K562 (cell line): ENCODE data around the gene VPREB1. TPM values are rescaled to one million over a fixed set of nuclear protein-coding genes. Genes with fewer than 3 reads are reported as not detected.
"Not testable (repeated sequence)": the region's sequence is repeated elsewhere in the genome, so short reads cannot be mapped to it uniquely, and the experiment has no call there.

Experiments used
- ATAC-seq: fragments of 200-7000 bp; cut with Tn5 transposase; 3 replicates; pipeline ENCODE4 v1.9.1; 2020; ENCODE audit warnings: moderate library complexity
- BruUV-seq: library from RNA; stranded (reverse); fragments of 400-500 nt; replicated peaks from 2 replicates; lab custom pipeline; 2021; lab: Mats Ljungman, UMichigan
- CTCF ChIA-PET: fragments of 300-600 bp; formaldehyde crosslinking; extraction: SDS; loops from one replicate; lab custom pipeline; 2021; ENCODE audit warnings: low intra/inter-chr PET ratio; lab: Yijun Ruan, JAX
- POLR2A ChIA-PET: fragments of 300-600, 350-650 bp; sonication (Branson Sonifier 250); formaldehyde crosslinking; extraction: SDS; loops from one replicate; lab custom pipeline; 2021; ENCODE audit warnings: antibody characterized with exemption, inconsistent platforms; lab: Yijun Ruan, JAX
- DNase-seq, 4 experiments: peaks; one replicate each; pipeline versions ENCODE4 v3.0.0 to v3.0.0-alpha.2; 2011 to 2018; ENCODE audit warnings: low spot score in 3 of 4, mixed read lengths in 3 of 4; ENCODE audit errors: extremely low read depth in 1 of 4
- FAIRE-seq: peaks from 2 replicates; lab custom pipeline; 2011; peaks lifted over from hg19 to GRCh38; lab: Jason Lieb, UNC
- H2AFZ ChIP-seq: 2 replicates; pipeline ENCODE4 v1.6.0; 2011; ENCODE audit warnings: low read depth, low read length, control low read depth, inconsistent platforms
- H3K27ac ChIP-seq: fragments of 200-600 bp; 3 replicates; pipeline ENCODE4 v1.8.0; 2011; ENCODE audit warnings: low read depth, mild to moderate bottlenecking, control low read depth, inconsistent platforms, low read length, moderate library complexity, mixed read lengths; ENCODE audit errors: extremely low read depth
- H3K27me3 ChIP-seq, 2 experiments: fragments of 300-600 bp in 1 of 2; 2 replicates in 1 of 2; 3 replicates in 1 of 2; pipeline versions ENCODE4 v1.6.0 to v1.8.0; 2011; ENCODE audit warnings: inconsistent platforms in 2 of 2, low read length in 2 of 2, mild to moderate bottlenecking in 1 of 2, mixed read lengths in 1 of 2, moderate library complexity in 1 of 2; ENCODE audit not compliant: control insufficient read depth in 2 of 2, insufficient read depth in 2 of 2
- H3K36me3 ChIP-seq: fragments of 300-600 bp; 3 replicates; pipeline ENCODE4 v1.8.0; 2011; ENCODE audit warnings: mild to moderate bottlenecking, low read length, inconsistent platforms; ENCODE audit not compliant: control insufficient read depth, insufficient read depth
- H3K4me1 ChIP-seq, 2 experiments: fragments of 200-600 bp in 1 of 2; replicated peaks in 1 of 2; 2 replicates in 1 of 2; 3 replicates in 1 of 2; pipeline versions ENCODE4 v1.5.1 to v1.8.0; 2011; ENCODE audit warnings: inconsistent platforms in 2 of 2, low read length in 2 of 2, mild to moderate bottlenecking in 1 of 2, mixed read lengths in 1 of 2, moderate library complexity in 1 of 2; ENCODE audit not compliant: control insufficient read depth in 2 of 2, insufficient read depth in 2 of 2
- H3K4me2 ChIP-seq: 2 replicates; pipeline ENCODE4 v1.6.1; 2011; ENCODE audit warnings: low read length, control low read depth, inconsistent platforms, mixed read lengths; ENCODE audit not compliant: insufficient read depth
- H3K4me3 ChIP-seq: fragments of 200-600 bp; sonication (generic), shearing (Covaris generic); 2 replicates; pipeline ENCODE4 v1.5.1; 2016; ENCODE audit warnings: control low read depth, inconsistent platforms
- H3K79me2 ChIP-seq: fragments of 200-600 bp; 3 replicates; pipeline ENCODE4 v1.8.0; 2011; ENCODE audit warnings: low read length, inconsistent platforms; ENCODE audit not compliant: control insufficient read depth, insufficient read depth
- H3K9ac ChIP-seq, 2 experiments: 2 replicates each; pipeline versions ENCODE4 v1.6.0 to v1.6.1; 2011; ENCODE audit warnings: low read depth in 2 of 2, low read length in 2 of 2, control low read depth in 1 of 2, inconsistent platforms in 1 of 2, mild to moderate bottlenecking in 1 of 2, mixed read lengths in 1 of 2; ENCODE audit not compliant: insufficient read depth in 1 of 2
- H3K9me1 ChIP-seq: one replicate; pipeline ENCODE4 v1.6.0; 2011; ENCODE audit warnings: inconsistent platforms, mild to moderate bottlenecking, low read length, moderate library complexity; ENCODE audit not compliant: control insufficient read depth, insufficient read depth
- H3K9me3 ChIP-seq: replicated peaks from 2 replicates; pipeline ENCODE4 v1.5.1; 2011; ENCODE audit warnings: low read depth, low read length, inconsistent platforms; ENCODE audit not compliant: control insufficient read depth, insufficient read depth
- H4K20me1 ChIP-seq: replicated peaks from 2 replicates; pipeline ENCODE4 v1.6.1; 2011; ENCODE audit warnings: low read length, inconsistent platforms, mixed read lengths; ENCODE audit not compliant: control insufficient read depth, insufficient read depth
- CXXC5 ChIP-seq: fragments of 250-450 bp; sonication (Bioruptor Pico); IDR thresholded peaks from 2 replicates; pipeline ENCODE4 v1.8.0; 2022; ENCODE audit warnings: inconsistent platforms, mild to moderate bottlenecking, moderate library complexity
- DMBX1 ChIP-seq: fragments of 250-450 bp; sonication (Bioruptor Pico); IDR thresholded peaks from 2 replicates; pipeline ENCODE4 v1.8.0; 2022; ENCODE audit warnings: inconsistent platforms, mild to moderate bottlenecking, moderate library complexity, borderline replicate concordance
- ELF2 ChIP-seq: fragments of 250-450 bp; sonication (Bioruptor Pico); IDR thresholded peaks from 2 replicates; pipeline ENCODE4 v1.5.0; 2021; ENCODE audit warnings: mild to moderate bottlenecking
- MTF1 ChIP-seq: fragments of 250-450 bp; sonication (Bioruptor Pico); IDR thresholded peaks from 2 replicates; pipeline ENCODE4 v1.9.0; 2021; ENCODE audit warnings: moderate library complexity, mild to moderate bottlenecking, inconsistent platforms, borderline replicate concordance
- NELFE ChIP-seq: IDR thresholded peaks from 2 replicates; pipeline ENCODE4 v1.6.1; 2011; ENCODE audit warnings: mild to moderate bottlenecking; ENCODE audit not compliant: insufficient read depth, insufficient read length
- PCBP1 ChIP-seq: fragments of 200-400 bp; formaldehyde crosslinking; IDR thresholded peaks from 2 replicates; pipeline ENCODE4 v1.6.1; 2018; ENCODE audit warnings: mild to moderate bottlenecking, low read depth, low read length; ENCODE audit not compliant: poor library complexity, severe bottlenecking
- ZFP1 ChIP-seq: fragments of 450-650 bp; formaldehyde crosslinking; IDR thresholded peaks from 2 replicates; pipeline ENCODE4 v1.4.0; 2020; ENCODE audit warnings: mild to moderate bottlenecking, mixed read lengths
- ZNF3 ChIP-seq: fragments of 250-450 bp; sonication (Bioruptor Pico); IDR thresholded peaks from 2 replicates; pipeline ENCODE4 v1.5.0; 2021; ENCODE audit warnings: mild to moderate bottlenecking, moderate library complexity
- WGBS: fragments of 100-300 bp; shearing (Covaris generic); methylation state at CpG from one replicate; pipeline ENCODE4 v1.1.6; 2016; ENCODE audit warnings: low coverage, mixed read lengths; ENCODE audit not compliant: insufficient coverage; ENCODE audit errors: missing lambda C conversion rate; 5-methylcytosine and 5-hydroxymethylcytosine counted together
- in situ Hi-C: fragments of 300-500 bp; cut with MboI; formaldehyde crosslinking; loops from 4 replicates; pipeline ENCODE4 v1.15.0; 2018; ENCODE audit warnings: inconsistent platforms, mixed read lengths
- intact Hi-C: fragments of 100-400 bp; cut with micrococcal nuclease; formaldehyde crosslinking; loops from 2 replicates; pipeline ENCODE4 v1.14.2; 2022
- polyA plus RNA-seq, 8 experiments: library from polyadenylated mRNA; depleted of rRNA in 4 of 8; stranded (reverse) in 5 of 8; unstranded in 3 of 8; fragments of >200 nt; fragmentation: Nextera tagmentation in 2 of 8; fragmentation: Illumina TruSeq in 1 of 8; extraction: Ambion mirVana in 2 of 8; extraction: Trizol in 1 of 8; gene quantifications; 2 replicates each; pipeline versions ENCODE4 v1.2.1 to v1.2.3, GENCODE V29; 2011 to 2014; ENCODE audit warnings: inconsistent platforms in 1 of 8, missing spikeins in 1 of 8
- total RNA-seq, 7 experiments: library from RNA; depleted of rRNA in 6 of 7; stranded (reverse); fragments of >200 nt in 6 of 7; fragmentation: Illumina TruSeq in 2 of 7; extraction: Trizol in 2 of 7; gene quantifications; 2 replicates each; pipeline versions ENCODE4 v1.2.1 to v1.2.3, GENCODE V29; 2011 to 2021; ENCODE audit warnings: low replicate concordance in 1 of 7
- TF ChIP-seq, protein P1 (sequence below), 2 experiments: IDR thresholded peaks; 2 replicates each; pipeline ENCODE4 v1.6.1; 2011; ENCODE audit warnings: borderline replicate concordance in 1 of 2, control low read depth in 1 of 2, low read depth in 1 of 2, low read length in 1 of 2, mild to moderate bottlenecking in 1 of 2, mixed read lengths in 1 of 2, moderate library complexity in 1 of 2; ENCODE audit not compliant: insufficient read depth in 1 of 2, insufficient read length in 1 of 2, poor library complexity in 1 of 2, severe bottlenecking in 1 of 2; ENCODE audit errors: extremely low read depth in 1 of 2
- TF ChIP-seq, protein P2 (sequence below): sonication (generic); formaldehyde crosslinking; IDR thresholded peaks from 2 replicates; pipeline ENCODE4 v1.4.0; 2020; ENCODE audit warnings: mild to moderate bottlenecking, missing genetic modification reagents
- TF ChIP-seq, protein P3 (sequence below): fragments of 200-800 bp; sonication (Bioruptor generic); IDR thresholded peaks from 2 replicates; pipeline ENCODE4 v1.6.1; 2017; ENCODE audit warnings: missing genetic modification characterization, missing compliant biosample characterization
- TF ChIP-seq, protein P4 (sequence below), 2 experiments: fragments of 200-800 bp in 1 of 2; sonication (Bioruptor generic) in 1 of 2; sonication (generic) in 1 of 2; formaldehyde crosslinking in 1 of 2; IDR thresholded peaks in 1 of 2; conservative IDR thresholded peaks in 1 of 2; 2 replicates each; pipeline versions ENCODE4 v1.5.0 to v1.6.1; 2016 to 2020; ENCODE audit warnings: missing compliant biosample characterization in 1 of 2, missing genetic modification characterization in 1 of 2, missing genetic modification reagents in 1 of 2

The VPREB1 gene
- total and polyA plus RNA-seq, 9 of the 15 experiments (the other 6 are each of a cell fraction or from before 2014, with no cell fraction given): not detected

DNA sequence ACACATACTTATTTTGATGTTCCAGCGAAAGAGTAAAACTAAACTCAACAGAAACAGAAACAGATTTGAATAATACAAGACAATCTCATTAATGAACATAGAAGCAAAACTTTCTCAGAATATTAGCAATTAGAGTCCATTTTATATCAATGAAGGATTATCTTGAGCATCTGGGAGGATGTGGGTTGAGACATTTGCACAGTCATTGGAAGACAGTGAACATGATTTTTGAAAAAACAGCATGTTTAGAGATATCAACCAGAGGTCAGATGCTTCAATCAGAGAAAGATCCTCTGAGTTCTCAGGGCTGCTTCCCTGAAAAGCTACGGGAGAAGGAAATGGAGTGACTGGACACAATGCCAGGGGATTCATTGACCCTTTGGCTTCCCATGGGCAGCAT lies 35.9 kb upstream of the VPREB1 start (continued):
- TF ChIP-seq ELF2 (CRISPR knock-in tag): peak; percentile 38; the same call in 1 of the 2 replicates
- TF ChIP-seq NELFE: no peak
- TF ChIP-seq PCBP1: no peak
- TF ChIP-seq, protein P1, sequence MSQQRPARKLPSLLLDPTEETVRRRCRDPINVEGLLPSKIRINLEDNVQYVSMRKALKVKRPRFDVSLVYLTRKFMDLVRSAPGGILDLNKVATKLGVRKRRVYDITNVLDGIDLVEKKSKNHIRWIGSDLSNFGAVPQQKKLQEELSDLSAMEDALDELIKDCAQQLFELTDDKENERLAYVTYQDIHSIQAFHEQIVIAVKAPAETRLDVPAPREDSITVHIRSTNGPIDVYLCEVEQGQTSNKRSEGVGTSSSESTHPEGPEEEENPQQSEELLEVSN (IDR thresholded peaks at IDR 0.05; ENCODE audit: borderline replicate concordance in 1 of 2, extremely low read depth in 1 of 2, insufficient read depth in 1 of 2, insufficient read length in 1 of 2, low read depth in 1 of 2, low read length in 1 of 2, poor library complexity in 1 of 2, severe bottlenecking in 1 of 2): no peak
- TF ChIP-seq, protein P2, sequence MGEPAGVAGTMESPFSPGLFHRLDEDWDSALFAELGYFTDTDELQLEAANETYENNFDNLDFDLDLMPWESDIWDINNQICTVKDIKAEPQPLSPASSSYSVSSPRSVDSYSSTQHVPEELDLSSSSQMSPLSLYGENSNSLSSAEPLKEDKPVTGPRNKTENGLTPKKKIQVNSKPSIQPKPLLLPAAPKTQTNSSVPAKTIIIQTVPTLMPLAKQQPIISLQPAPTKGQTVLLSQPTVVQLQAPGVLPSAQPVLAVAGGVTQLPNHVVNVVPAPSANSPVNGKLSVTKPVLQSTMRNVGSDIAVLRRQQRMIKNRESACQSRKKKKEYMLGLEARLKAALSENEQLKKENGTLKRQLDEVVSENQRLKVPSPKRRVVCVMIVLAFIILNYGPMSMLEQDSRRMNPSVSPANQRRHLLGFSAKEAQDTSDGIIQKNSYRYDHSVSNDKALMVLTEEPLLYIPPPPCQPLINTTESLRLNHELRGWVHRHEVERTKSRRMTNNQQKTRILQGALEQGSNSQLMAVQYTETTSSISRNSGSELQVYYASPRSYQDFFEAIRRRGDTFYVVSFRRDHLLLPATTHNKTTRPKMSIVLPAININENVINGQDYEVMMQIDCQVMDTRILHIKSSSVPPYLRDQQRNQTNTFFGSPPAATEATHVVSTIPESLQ (CRISPR knock-in tag): no peak

DNA sequence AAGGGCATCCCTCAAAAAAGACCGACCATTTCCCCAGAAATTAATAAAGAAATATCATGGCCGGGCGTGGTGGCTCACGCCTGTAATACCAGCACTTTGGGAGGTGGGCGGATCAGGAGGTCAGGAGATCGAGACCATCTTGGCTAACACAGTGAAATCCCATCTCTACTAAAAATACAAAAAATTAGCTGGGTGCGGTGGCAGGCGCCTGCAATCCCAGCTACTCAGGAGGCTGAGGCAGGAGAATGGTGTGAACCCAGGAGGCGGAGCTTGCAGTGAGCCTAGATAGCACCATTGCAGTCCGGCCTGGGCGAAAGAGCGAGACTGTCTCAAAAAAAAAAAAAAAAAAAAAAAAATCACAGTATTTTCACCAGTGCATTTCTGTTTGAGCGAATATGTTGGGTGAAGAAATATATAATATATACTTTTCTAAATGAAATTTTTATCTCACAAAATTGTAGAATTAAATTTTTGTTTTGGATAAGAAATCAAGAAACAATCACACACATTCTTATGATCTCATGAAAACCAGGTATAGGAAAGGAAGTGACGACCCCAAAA lies 35.4 kb upstream of the VPREB1 start:
- intact Hi-C loops (loop anchor here (2.0 to 5.0 kb wide), 6 partner anchors 26 to 513 kb away; no protein-coding TSS in a partner anchor), in situ Hi-C loops (loop anchor here (5.0 kb wide), 1 partner anchor 378 kb away; no protein-coding TSS in a partner anchor)
- not testable (repeated sequence) for BruUV-seq, H3K4me2 ChIP-seq, H3K36me3 ChIP-seq, H3K27ac ChIP-seq, H3K9ac ChIP-seq, FAIRE-seq, H3K79me2 ChIP-seq, H3K4me1 ChIP-seq, H3K4me3 ChIP-seq, H2AFZ ChIP-seq, H3K9me3 ChIP-seq, DNase-seq, ATAC-seq, H3K9me1 ChIP-seq
- Histone ChIP-seq H3K27me3 (peaks cover 44 to 45% of the 10 kb centered on the region in 2 experiments), H4K20me1 (peaks cover 13% of the 10 kb centered on the region)
- CTCF ChIA-PET: interaction anchor here (0.5 to 3.5 kb wide), 7 partner anchors 13 to 1479 kb away, joined by 3 to 25 read pairs (median 8); no protein-coding TSS in a partner anchor
- POLR2A ChIA-PET: interaction anchor here (0.9 to 2.1 kb wide), 7 partner anchors 10 to 141 kb away, joined by 3 to 6 read pairs (median 4); no protein-coding TSS in a partner anchor
- 3% methylated on average over 14 of the region's 14 CpGs for WGBS
- TF ChIP-seq DMBX1 (peak; percentile 55), MTF1 (CRISPR knock-in tag) (0 out of 2 replicates have a peak, but pooled peaks have one; percentile 65), ZNF3 (CRISPR knock-in tag) (peak; percentile 63; the same call in 1 of the 2 replicates), CXXC5 (CRISPR knock-in tag) (peak; percentile 32; the same call in 1 of the 2 replicates), ZFP1 (CRISPR knock-in tag) (0 out of 2 replicates have a peak, but pooled peaks have one; percentile 18)
- TF ChIP-seq, protein P3, sequence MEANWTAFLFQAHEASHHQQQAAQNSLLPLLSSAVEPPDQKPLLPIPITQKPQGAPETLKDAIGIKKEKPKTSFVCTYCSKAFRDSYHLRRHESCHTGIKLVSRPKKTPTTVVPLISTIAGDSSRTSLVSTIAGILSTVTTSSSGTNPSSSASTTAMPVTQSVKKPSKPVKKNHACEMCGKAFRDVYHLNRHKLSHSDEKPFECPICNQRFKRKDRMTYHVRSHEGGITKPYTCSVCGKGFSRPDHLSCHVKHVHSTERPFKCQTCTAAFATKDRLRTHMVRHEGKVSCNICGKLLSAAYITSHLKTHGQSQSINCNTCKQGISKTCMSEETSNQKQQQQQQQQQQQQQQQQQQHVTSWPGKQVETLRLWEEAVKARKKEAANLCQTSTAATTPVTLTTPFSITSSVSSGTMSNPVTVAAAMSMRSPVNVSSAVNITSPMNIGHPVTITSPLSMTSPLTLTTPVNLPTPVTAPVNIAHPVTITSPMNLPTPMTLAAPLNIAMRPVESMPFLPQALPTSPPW (CRISPR knock-in tag): peak; percentile 21; the same call in 1 of the 2 replicates
- TF ChIP-seq, protein P4, sequence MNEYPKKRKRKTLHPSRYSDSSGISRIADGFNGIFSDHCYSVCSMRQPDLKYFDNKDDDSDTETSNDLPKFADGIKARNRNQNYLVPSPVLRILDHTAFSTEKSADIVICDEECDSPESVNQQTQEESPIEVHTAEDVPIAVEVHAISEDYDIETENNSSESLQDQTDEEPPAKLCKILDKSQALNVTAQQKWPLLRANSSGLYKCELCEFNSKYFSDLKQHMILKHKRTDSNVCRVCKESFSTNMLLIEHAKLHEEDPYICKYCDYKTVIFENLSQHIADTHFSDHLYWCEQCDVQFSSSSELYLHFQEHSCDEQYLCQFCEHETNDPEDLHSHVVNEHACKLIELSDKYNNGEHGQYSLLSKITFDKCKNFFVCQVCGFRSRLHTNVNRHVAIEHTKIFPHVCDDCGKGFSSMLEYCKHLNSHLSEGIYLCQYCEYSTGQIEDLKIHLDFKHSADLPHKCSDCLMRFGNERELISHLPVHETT (CRISPR knock-in tag; conservative IDR thresholded peaks at IDR 0.05 in 1 of 2, IDR thresholded peaks at IDR 0.05 in 1 of 2): 0 out of 4 replicates have a peak, but pooled peaks of 1 of the 2 experiments have one; percentile 1
